Measurements from ENCODE around the gene EME1.

EME1 gene

GRCh38 chr17:50345432-50346312 is 27.4 kb upstream of the EME1 start, which contains the start of gene XYLT2:
XYLT2 (plus strand) TSS chr17:50346126; CDS start chr17:50346141, 15 bp downstream.
- ATAC-seq = peak; percentile 75
- peak; percentile 73; the same call in 1 of the 2 replicates for TF ChIP-seq SNAI2 (CRISPR knock-in tag; IDR thresholded peaks at IDR 0.05)
- TF ChIP-seq CSDC2 (CRISPR knock-in tag; IDR thresholded peaks at IDR 0.05) = peak; percentile 85; the same call in 1 of the 2 replicates
- TF ChIP-seq TOX (CRISPR knock-in tag; IDR thresholded peaks at IDR 0.05; ENCODE audit: borderline replicate concordance) = no peak
- peak; percentile 88; the same call in 1 of the 2 replicates for TF ChIP-seq TSHZ2 (CRISPR knock-in tag; IDR thresholded peaks at IDR 0.05)

GRCh38 chr17:50346313-50347116 is 26.5 kb upstream of the EME1 start:
- ATAC-seq = peak; percentile 47

GRCh38 chr17:50347117-50347893 is 25.7 kb upstream of the EME1 start:
- 0 out of 3 replicates have a peak, but pooled peaks have one; percentile 1 for ATAC-seq
- TF ChIP-seq CSDC2 (CRISPR knock-in tag; IDR thresholded peaks at IDR 0.05) (no peak), BACH2 (CRISPR knock-in tag; IDR thresholded peaks at IDR 0.05; ENCODE audit: borderline replicate concordance) (no peak), ISL1 (CRISPR knock-in tag; IDR thresholded peaks at IDR 0.05) (no peak), TCF4 (CRISPR knock-in tag; IDR thresholded peaks at IDR 0.05; ENCODE audit: borderline replicate concordance) (no peak), RARB (CRISPR knock-in tag; IDR thresholded peaks at IDR 0.05) (no peak), ARNTL (CRISPR knock-in tag; IDR thresholded peaks at IDR 0.05; ENCODE audit: borderline replicate concordance, low read depth) (no peak), ZNF565 (CRISPR knock-in tag; conservative IDR thresholded peaks at IDR 0.05; ENCODE audit: low read depth) (no peak)

More at GRCh38 chr17:50346313-50347116, 26.5 kb upstream of the EME1 start:
- TF ChIP-seq SNAI2 (CRISPR knock-in tag; IDR thresholded peaks at IDR 0.05) (no peak), TCF4 (CRISPR knock-in tag; IDR thresholded peaks at IDR 0.05; ENCODE audit: borderline replicate concordance) (no peak), RARB (CRISPR knock-in tag; IDR thresholded peaks at IDR 0.05) (no peak), PPARA (CRISPR knock-in tag; IDR thresholded peaks at IDR 0.05; ENCODE audit: borderline replicate concordance) (no peak), ZC3H10 (CRISPR knock-in tag; IDR thresholded peaks at IDR 0.05) (no peak), ZNF70 (CRISPR knock-in tag; IDR thresholded peaks at IDR 0.05) (no peak), OSR1 (CRISPR knock-in tag; IDR thresholded peaks at IDR 0.05) (no peak)

- TF ChIP-seq BACH2 (CRISPR knock-in tag; IDR thresholded peaks at IDR 0.05; ENCODE audit: borderline replicate concordance) (no peak), ARNTL (CRISPR knock-in tag; IDR thresholded peaks at IDR 0.05; ENCODE audit: borderline replicate concordance, low read depth) (no peak), ZNF8 (CRISPR knock-in tag; IDR thresholded peaks at IDR 0.05) (no peak), RARB (CRISPR knock-in tag; IDR thresholded peaks at IDR 0.05) (no peak), ZFP3 (CRISPR knock-in tag; IDR thresholded peaks at IDR 0.05) (no peak)
- no peak for ATAC-seq
These were observed 25.1 kb upstream of the EME1 start for GRCh38 chr17:50347894-50348291.

GRCh38 chr17:50348522-50349242 is 24.3 kb upstream of the EME1 start:
- ATAC-seq = peak; percentile 25; the same call in 2 of the 3 replicates
- TF ChIP-seq ISL1 (CRISPR knock-in tag; IDR thresholded peaks at IDR 0.05) (no peak), ARNTL (CRISPR knock-in tag; IDR thresholded peaks at IDR 0.05; ENCODE audit: borderline replicate concordance, low read depth) (no peak), TSHZ2 (CRISPR knock-in tag; IDR thresholded peaks at IDR 0.05) (no peak), ZC3H10 (CRISPR knock-in tag; IDR thresholded peaks at IDR 0.05) (no peak), RARB (CRISPR knock-in tag; IDR thresholded peaks at IDR 0.05) (no peak), PATZ1 (CRISPR knock-in tag; IDR thresholded peaks at IDR 0.05; ENCODE audit: borderline replicate concordance) (no peak), TCF4 (CRISPR knock-in tag; IDR thresholded peaks at IDR 0.05; ENCODE audit: borderline replicate concordance) (no peak), ZFP3 (CRISPR knock-in tag; IDR thresholded peaks at IDR 0.05) (no peak), OSR1 (CRISPR knock-in tag; IDR thresholded peaks at IDR 0.05) (no peak), CREB5 (CRISPR knock-in tag; IDR thresholded peaks at IDR 0.05; ENCODE audit: low read depth) (no peak), ZFP30 (CRISPR knock-in tag; IDR thresholded peaks at IDR 0.05) (no peak), ZNF70 (CRISPR knock-in tag; IDR thresholded peaks at IDR 0.05) (no peak)
